ENCODE measurements around the gene SRSF5. TPM values are rescaled to one million over a fixed set of nuclear protein-coding genes. Genes with fewer than 3 reads are reported as not detected.
"Not testable (repeated sequence)": the region's sequence is repeated elsewhere in the genome, so short reads cannot be mapped to it uniquely, and the experiment has no call there.

SRSF5 gene
- total and polyA plus RNA-seq, 8 donors = 141 to 540 (median 329) TPM

DNA sequence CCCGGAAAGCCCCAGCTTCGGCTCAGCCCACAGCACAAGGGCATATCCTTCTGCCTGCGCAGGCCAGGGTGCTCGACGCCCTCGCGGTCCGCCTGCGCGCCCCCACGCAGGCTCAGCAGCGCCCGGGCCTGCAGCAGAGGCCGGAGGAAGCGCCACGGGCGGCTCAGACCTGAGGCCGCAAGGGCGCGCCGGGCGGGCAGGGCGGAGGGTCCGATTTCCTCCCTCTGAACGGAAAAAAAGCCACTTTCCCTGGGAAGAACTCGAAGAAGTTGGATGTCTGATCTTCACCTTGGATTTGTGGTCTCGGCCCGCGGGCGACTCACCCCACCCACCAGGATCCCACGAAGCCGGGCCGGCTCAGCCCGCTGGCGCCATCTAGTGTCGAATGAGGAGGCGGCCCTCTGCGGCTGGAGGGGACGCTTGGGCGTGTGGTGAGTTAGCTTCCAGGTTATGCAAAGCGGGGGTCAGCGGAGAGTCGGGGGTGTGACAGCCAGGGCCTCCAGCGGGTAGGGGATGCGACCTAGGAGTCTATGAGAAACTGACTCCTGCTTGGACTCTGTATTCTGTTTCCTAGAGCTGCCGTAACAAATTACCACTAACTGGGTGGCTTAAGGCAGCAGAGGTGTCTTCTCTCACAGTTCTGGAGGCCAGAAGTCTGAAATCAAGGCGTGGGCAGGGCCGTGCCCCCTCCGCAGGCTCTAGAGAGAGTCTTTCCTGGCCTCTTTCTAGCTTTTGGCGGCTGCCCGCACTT, 40.0 kb upstream of the SRSF5 start:
- Histone ChIP-seq H3K36me3 (no peaks in the 10 kb centered on the region), H3K4me1 (peaks cover 0 to 25% (median 10%) of the 10 kb centered on the region in 4 donors), H3K4me3 (peak overlapping the region; percentile 37 to 51 (median 44)), H3K9me3 (no peaks in the 10 kb centered on the region), H3K27me3 (no peaks in the 10 kb centered on the region), H3K27ac (peak overlapping the region; percentile 39 to 78 (median 70))
- DNase-seq = peak; percentile 84 to 92
- TF ChIP-seq POLR2A (IDR thresholded peaks at IDR 0.05) = no peak
- TF ChIP-seq POLR2AphosphoS5 (IDR thresholded peaks at IDR 0.05) = peak in 1 of 3 donors; percentile 57
- TF ChIP-seq, protein P1, sequence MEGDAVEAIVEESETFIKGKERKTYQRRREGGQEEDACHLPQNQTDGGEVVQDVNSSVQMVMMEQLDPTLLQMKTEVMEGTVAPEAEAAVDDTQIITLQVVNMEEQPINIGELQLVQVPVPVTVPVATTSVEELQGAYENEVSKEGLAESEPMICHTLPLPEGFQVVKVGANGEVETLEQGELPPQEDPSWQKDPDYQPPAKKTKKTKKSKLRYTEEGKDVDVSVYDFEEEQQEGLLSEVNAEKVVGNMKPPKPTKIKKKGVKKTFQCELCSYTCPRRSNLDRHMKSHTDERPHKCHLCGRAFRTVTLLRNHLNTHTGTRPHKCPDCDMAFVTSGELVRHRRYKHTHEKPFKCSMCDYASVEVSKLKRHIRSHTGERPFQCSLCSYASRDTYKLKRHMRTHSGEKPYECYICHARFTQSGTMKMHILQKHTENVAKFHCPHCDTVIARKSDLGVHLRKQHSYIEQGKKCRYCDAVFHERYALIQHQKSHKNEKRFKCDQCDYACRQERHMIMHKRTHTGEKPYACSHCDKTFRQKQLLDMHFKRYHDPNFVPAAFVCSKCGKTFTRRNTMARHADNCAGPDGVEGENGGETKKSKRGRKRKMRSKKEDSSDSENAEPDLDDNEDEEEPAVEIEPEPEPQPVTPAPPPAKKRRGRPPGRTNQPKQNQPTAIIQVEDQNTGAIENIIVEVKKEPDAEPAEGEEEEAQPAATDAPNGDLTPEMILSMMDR (IDR thresholded peaks at IDR 0.05) = peak in 6 of 7 experiments; percentile 34 to 98 (median 95)
- no peak for TF ChIP-seq EP300 (IDR thresholded peaks at IDR 0.05)
- intact Hi-C loops (cut with DNase I; ENCODE audit: low total_unique reads) = loop anchor here (5.0 kb wide), 2 partner anchors 125 to 145 kb away; no protein-coding TSS in a partner anchor
- 4 to 18% (median 5%) methylated on average over 10 to 51 of the region's 51 CpGs for WGBS, 5 donors

DNA sequence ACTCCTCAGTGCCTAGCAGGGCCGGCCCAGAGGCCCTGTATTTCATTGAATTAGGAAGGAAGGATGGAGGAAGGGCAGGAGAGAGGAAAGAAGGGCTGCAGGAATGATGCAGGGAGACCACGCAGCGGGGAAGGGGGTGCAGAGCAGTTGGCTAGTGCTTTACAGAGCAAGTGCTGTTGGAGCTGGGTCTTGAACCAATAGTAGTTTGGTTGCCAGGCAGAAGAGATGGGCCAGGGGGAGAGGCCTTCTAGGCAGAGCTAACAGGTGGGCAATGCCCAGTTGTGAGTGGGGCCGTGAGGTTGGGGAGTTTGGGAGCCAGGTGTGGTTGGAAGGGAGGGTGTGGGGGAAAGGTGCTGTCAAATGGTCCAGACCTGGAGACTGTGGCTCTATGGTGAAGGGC, 39.1 kb upstream of the SRSF5 start:
- intact Hi-C loops (cut with DNase I; ENCODE audit: low total_unique reads) = loop anchor here (5.0 kb wide), 2 partner anchors 126 to 146 kb away; no protein-coding TSS in a partner anchor
- Histone ChIP-seq H3K9me3 (no peaks in the 10 kb centered on the region), H3K4me3 (no peak overlapping the region), H3K27ac (peak overlapping the region in 1 of 5 donors; percentile 13), H3K27me3 (no peaks in the 10 kb centered on the region), H3K36me3 (no peaks in the 10 kb centered on the region), H3K4me1 (peaks cover 0 to 25% (median 10%) of the 10 kb centered on the region in 4 donors)
- 78 to 92% (median 82%) methylated on average over 4 of the region's 4 CpGs for WGBS, 5 donors
- DNase-seq = no peak
- no peak for TF ChIP-seq EP300 (IDR thresholded peaks at IDR 0.05)
- TF ChIP-seq POLR2AphosphoS5 (IDR thresholded peaks at IDR 0.05) = no peak
- no peak for TF ChIP-seq POLR2A (IDR thresholded peaks at IDR 0.05)
- TF ChIP-seq, protein P1 (IDR thresholded peaks at IDR 0.05) = no peak

DNA sequence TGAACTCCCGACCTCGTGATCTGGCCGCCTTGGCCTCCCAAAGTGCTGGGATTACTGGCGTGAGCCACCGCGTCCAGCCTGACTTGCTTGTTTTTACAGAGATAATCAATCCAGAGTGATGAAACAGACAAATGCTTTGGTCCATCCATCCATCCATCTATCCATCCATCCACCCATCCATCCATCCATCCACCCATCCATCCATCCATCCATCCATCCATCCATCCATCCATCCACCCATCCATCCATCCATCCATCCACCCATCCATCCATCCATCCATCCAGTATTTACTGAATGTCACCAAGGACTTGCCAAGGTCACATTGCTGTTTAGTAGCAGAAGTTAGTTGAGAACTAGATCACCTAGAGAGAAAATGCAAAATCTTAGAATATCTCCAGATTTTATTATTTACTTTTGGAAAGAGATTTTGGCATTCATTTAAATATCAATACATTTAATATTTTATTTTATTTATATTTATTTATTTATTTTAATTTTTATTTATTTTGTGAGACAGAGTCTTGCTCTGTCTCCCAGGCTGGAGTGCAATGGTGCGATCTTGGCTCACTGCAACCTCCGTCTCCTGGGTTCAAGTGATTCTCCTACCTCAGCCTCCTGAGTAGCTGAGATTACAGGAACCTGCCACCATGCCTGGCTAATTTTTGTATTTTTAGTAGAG, 34.9 kb upstream of the SRSF5 start:
- peaks cover 0 to 14% (median 4%) of the 10 kb centered on the region in 4 donors for H3K4me1 ChIP-seq
- WGBS, 5 donors = 86 to 96% (median 94%) methylated on average over 8 of the region's 8 CpGs
- DNase-seq; H3K27ac ChIP-seq; H3K27me3 ChIP-seq; intact Hi-C loops (cut with DNase I; ENCODE audit: low total_unique reads); H3K36me3 ChIP-seq; H3K9me3 ChIP-seq; H3K4me3 ChIP-seq: not testable (repeated sequence)

DNA sequence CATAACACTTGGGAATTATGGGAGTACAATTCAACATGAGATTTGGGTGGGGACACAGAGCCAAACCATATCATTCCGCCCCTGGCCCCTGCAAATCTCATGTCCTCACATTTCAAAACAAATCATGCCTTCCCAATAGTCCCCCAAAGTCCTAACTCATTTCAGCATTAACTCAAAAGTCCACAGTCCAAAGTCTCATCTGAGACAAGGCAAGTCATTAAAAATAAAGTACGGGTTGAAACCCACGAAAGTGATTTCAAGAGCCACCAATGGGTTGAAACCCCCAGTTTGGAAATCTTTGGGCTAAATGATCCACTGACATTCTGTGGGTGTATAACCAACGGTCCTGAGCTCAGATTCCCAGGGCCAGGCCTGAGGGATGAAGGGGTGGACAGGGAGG, 30.5 kb upstream of the SRSF5 start:
- H3K9me3 ChIP-seq; H3K4me3 ChIP-seq; H3K27me3 ChIP-seq; H3K27ac ChIP-seq; H3K36me3 ChIP-seq; H3K4me1 ChIP-seq; intact Hi-C loops (cut with DNase I; ENCODE audit: low total_unique reads); DNase-seq: not testable (repeated sequence)
- WGBS, 5 donors = 80 to 86% (median 81%) methylated on average over 4 of the region's 4 CpGs

DNA sequence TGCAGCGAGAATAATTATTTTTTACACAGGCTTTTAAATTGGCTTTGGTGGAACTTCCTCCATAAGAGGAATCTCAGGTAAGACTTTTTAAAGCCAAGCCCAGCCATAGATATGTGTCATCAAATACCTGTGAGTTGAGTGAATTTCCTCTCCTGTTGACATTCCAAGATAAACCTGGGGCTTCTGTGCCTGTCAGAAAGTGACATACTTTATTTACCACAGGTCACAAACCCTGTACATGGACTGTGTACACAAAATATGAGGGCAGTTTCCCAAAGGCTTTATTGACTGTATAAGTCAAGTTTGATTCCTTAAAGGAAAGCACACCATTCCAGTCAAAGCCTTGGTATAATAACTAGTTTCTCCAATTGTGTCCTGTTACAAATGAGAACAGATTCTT, 25.9 kb upstream of the SRSF5 start:
- Histone ChIP-seq H3K4me1 (no peaks in the 10 kb centered on the region), H3K9me3 (peaks cover 0 to 13% (median 2%) of the 10 kb centered on the region in 4 donors), H3K27ac (no peak overlapping the region), H3K27me3 (no peaks in the 10 kb centered on the region), H3K36me3 (no peaks in the 10 kb centered on the region), H3K4me3 (no peak overlapping the region)
- no peak for DNase-seq
- 60 to 89% (median 83%) methylated on average over 1 of the region's 1 CpG for WGBS, 5 donors
- intact Hi-C loops (cut with DNase I; ENCODE audit: low total_unique reads) = no loop called here
- TF ChIP-seq, protein P1 (IDR thresholded peaks at IDR 0.05) = no peak
- peak in 1 of 3 donors; percentile 19 for TF ChIP-seq POLR2AphosphoS5 (IDR thresholded peaks at IDR 0.05)
- TF ChIP-seq POLR2A (IDR thresholded peaks at IDR 0.05) = no peak
- TF ChIP-seq EP300 (IDR thresholded peaks at IDR 0.05) = no peak
